22Rv1 (cell line): ENCODE data around the gene USP17L25.
"Not testable (repeated sequence)": the region's sequence is repeated elsewhere in the genome, so short reads cannot be mapped to it uniquely, and the experiment has no call there.

Experiments used
- ZFX ChIP-seq: fragments of 450-650 bp; IDR thresholded peaks from 2 replicates; pipeline ENCODE4 v1.6.1; 2017; ENCODE audit warnings: antibody characterized with exemption, borderline replicate concordance
- TF ChIP-seq, protein P1 (sequence below): fragments of 450-650 bp; IDR thresholded peaks from 2 replicates; pipeline ENCODE4 v1.5.1; 2017; ENCODE audit warnings: mild to moderate bottlenecking

- TF ChIP-seq, protein P1, sequence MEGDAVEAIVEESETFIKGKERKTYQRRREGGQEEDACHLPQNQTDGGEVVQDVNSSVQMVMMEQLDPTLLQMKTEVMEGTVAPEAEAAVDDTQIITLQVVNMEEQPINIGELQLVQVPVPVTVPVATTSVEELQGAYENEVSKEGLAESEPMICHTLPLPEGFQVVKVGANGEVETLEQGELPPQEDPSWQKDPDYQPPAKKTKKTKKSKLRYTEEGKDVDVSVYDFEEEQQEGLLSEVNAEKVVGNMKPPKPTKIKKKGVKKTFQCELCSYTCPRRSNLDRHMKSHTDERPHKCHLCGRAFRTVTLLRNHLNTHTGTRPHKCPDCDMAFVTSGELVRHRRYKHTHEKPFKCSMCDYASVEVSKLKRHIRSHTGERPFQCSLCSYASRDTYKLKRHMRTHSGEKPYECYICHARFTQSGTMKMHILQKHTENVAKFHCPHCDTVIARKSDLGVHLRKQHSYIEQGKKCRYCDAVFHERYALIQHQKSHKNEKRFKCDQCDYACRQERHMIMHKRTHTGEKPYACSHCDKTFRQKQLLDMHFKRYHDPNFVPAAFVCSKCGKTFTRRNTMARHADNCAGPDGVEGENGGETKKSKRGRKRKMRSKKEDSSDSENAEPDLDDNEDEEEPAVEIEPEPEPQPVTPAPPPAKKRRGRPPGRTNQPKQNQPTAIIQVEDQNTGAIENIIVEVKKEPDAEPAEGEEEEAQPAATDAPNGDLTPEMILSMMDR = not testable (repeated sequence)
- TF ChIP-seq ZFX = not testable (repeated sequence)
These were observed 5.5 kb upstream of the USP17L25 start for GRCh38 chr4:9324191-9324590.
